Lung (tissue), 12 donors: ENCODE data around the gene ASGR1. TPM values are rescaled to one million over a fixed set of nuclear protein-coding genes. Genes with fewer than 3 reads are reported as not detected.
A peak's percentile ranks its signal among the peaks of the same experiment; 100 is the strongest.

Experiments
- ATAC-seq: fragments of 200-7000 bp; cut with Tn5 transposase; one replicate; pipeline ENCODE4 v1.9.1; 2020; ENCODE audit warnings: moderate number of reproducible peaks; ENCODE audit not compliant: insufficient read depth, low FRiP score
- DNase-seq, 3 donors: peaks; one replicate each; pipeline ENCODE4 v3.0.0-alpha.2; 2013 to 2017
- H3K27ac ChIP-seq, 2 donors: one replicate each; pipeline ENCODE4 v1.5.1; 2013; ENCODE audit warnings: mild to moderate bottlenecking in 2 of 2, moderate library complexity in 2 of 2, control low read depth in 1 of 2, inconsistent platforms in 1 of 2, low read depth in 1 of 2, low read length in 1 of 2
- H3K27me3 ChIP-seq, 3 donors: one replicate each; pipeline ENCODE4 v1.5.1; 2013; ENCODE audit warnings: low read length in 2 of 3; ENCODE audit not compliant: control insufficient read depth in 3 of 3, insufficient read depth in 3 of 3
- H3K36me3 ChIP-seq, 4 donors: one replicate each; pipeline ENCODE4 v1.5.1; 2013; ENCODE audit warnings: low read length in 4 of 4, mild to moderate bottlenecking in 1 of 4, moderate library complexity in 1 of 4; ENCODE audit not compliant: control insufficient read depth in 4 of 4, insufficient read depth in 4 of 4
- H3K4me1 ChIP-seq, 5 donors: one replicate each; pipeline ENCODE4 v1.5.1; 2013; ENCODE audit warnings: low read length in 5 of 5, mild to moderate bottlenecking in 2 of 5, moderate library complexity in 1 of 5; ENCODE audit not compliant: control insufficient read depth in 5 of 5, insufficient read depth in 5 of 5
- H3K4me3 ChIP-seq: one replicate; pipeline ENCODE4 v1.5.1; 2013; ENCODE audit warnings: mild to moderate bottlenecking, control low read depth, moderate library complexity
- H3K9ac ChIP-seq, 2 donors: one replicate each; pipeline ENCODE4 v1.5.1; 2013; ENCODE audit warnings: low read length in 2 of 2, control low read depth in 1 of 2; ENCODE audit not compliant: insufficient read depth in 1 of 2
- H3K9me3 ChIP-seq, 4 donors: one replicate each; pipeline ENCODE4 v1.5.1; 2013; ENCODE audit warnings: low read length in 3 of 4, mild to moderate bottlenecking in 1 of 4, moderate library complexity in 1 of 4; ENCODE audit not compliant: control insufficient read depth in 4 of 4, insufficient read depth in 3 of 4
- CTCF ChIP-seq: IDR thresholded peaks from 2 replicates; pipeline ENCODE4 v1.5.1; 2012; ENCODE audit warnings: mild to moderate bottlenecking; ENCODE audit errors: control extremely low read depth, extremely low read depth
- WGBS, 2 donors: extraction: QIAGEN DNeasy Blood & Tissue Kit; methylation state at CpG; one replicate each; pipeline ENCODE4 v1.1.7; 2013; 5-methylcytosine and 5-hydroxymethylcytosine counted together
- polyA plus RNA-seq, 2 donors: library from polyadenylated mRNA; stranded (reverse); fragments of 200-250 nt; gene quantifications; one replicate each; pipeline ENCODE4 v1.2.1, GENCODE V29; 2013
- total RNA-seq, 2 donors: library from RNA; depleted of rRNA in 1 of 2; stranded (reverse); fragments of >200 nt in 1 of 2; gene quantifications; one replicate each; pipeline ENCODE4 v1.2.1, GENCODE V29; 2014 to 2021
- donor health status: control.
- donor health status: control.
- donor health status: Bipolar disorder and iron deficiency.
- donor health status: healthy.
- donor health status: DM: yes; HTN: yes; CAD: no.

ASGR1 gene
- total and polyA plus RNA-seq, 4 donors, result 5.9 to 11.2 (median 6.5) TPM

- peaks cover 5 to 47% (median 19%) of the 10 kb centered on the region in 4 donors for H3K36me3 ChIP-seq
- no peak overlapping the region for H3K4me3 ChIP-seq
- WGBS, 2 donors, result 72 to 78% methylated on average over 10 of the region's 10 CpGs
- H3K9me3 ChIP-seq, result no peaks in the 10 kb centered on the region
- no peak overlapping the region for H3K9ac ChIP-seq
- H3K4me1 ChIP-seq, result peaks cover 6 to 36% (median 16%) of the 10 kb centered on the region in 5 donors
- H3K27ac ChIP-seq, result peak overlapping the region in 1 of 2 donors; percentile 96
- no peak for ATAC-seq
- no peak for DNase-seq
- H3K27me3 ChIP-seq, result no peaks in the 10 kb centered on the region
- TF ChIP-seq CTCF, result no peak
Observed at GRCh38 chr17:7221278-7222092, 42.3 kb upstream of the ASGR1 start.

GRCh38 chr17:7220593-7221277 is 41.6 kb upstream of the ASGR1 start:
- H3K4me3 ChIP-seq, result peak overlapping the region; percentile 83
- peak overlapping the region; percentile 63 to 80 for H3K9ac ChIP-seq
- H3K27ac ChIP-seq, result peak overlapping the region; percentile 96 to 98
- H3K9me3 ChIP-seq, result no peaks in the 10 kb centered on the region
- peaks cover 5 to 39% (median 15%) of the 10 kb centered on the region in 4 donors for H3K36me3 ChIP-seq
- no peaks in the 10 kb centered on the region for H3K27me3 ChIP-seq
- DNase-seq (peak; percentile 42 to 54 (median 52)), ATAC-seq (no peak)
- H3K4me1 ChIP-seq, result peaks cover 6 to 43% (median 20%) of the 10 kb centered on the region in 5 donors
- 19 to 26% methylated on average over 11 of the region's 11 CpGs for WGBS, 2 donors
- TF ChIP-seq CTCF, result no peak

- TF ChIP-seq CTCF, result no peak
- H3K36me3 ChIP-seq, result peaks cover 5 to 35% (median 14%) of the 10 kb centered on the region in 4 donors
- DNase-seq, result peak; percentile 88 to 92 (median 90)
- peak; percentile 87 for ATAC-seq
- peak within 1 kb of the TSS; percentile 83 for H3K4me3 ChIP-seq
- H3K9ac ChIP-seq, result peak within 1 kb of the TSS; percentile 63 to 80
- no peaks in the 10 kb centered on the region for H3K9me3 ChIP-seq
- WGBS, 2 donors, result 0% methylated on average over 45 to 63 of the region's 63 CpGs
- H3K27me3 ChIP-seq, result no peaks in the 10 kb centered on the region
- peak within 1 kb of the TSS; percentile 96 to 98 for H3K27ac ChIP-seq
- H3K4me1 ChIP-seq, result peaks cover 6 to 49% (median 20%) of the 10 kb centered on the region in 5 donors
Observed at GRCh38 chr17:7219812-7220592, 40.8 kb upstream of the ASGR1 start, which contains the start of the genes ACADVL and DLG4. Gene ACADVL, plus strand, starts transcription at chr17:7219938. Its CDS starts 47 bp downstream, at chr17:7219985. Gene DLG4, minus strand, starts transcription at chr17:7219836.
